Ishikawa (cell line): Measurements from ENCODE around the gene TBATA.

Source experiments
- NFIC ChIP-seq: IDR thresholded peaks from 2 replicates; pipeline ENCODE4 v1.6.1; 2012
- ZBTB7A ChIP-seq: IDR thresholded peaks from 2 replicates; pipeline ENCODE4 v1.6.1; 2012; ENCODE audit warnings: low read depth

- TF ChIP-seq ZBTB7A: no peak
- no peak for TF ChIP-seq NFIC
Observed at GRCh38 chr10:70773461-70773860, 11.7 kb downstream of the TBATA start.
